Right ventricle myocardium inferior (tissue), 1 donor: ENCODE data around the gene NRG3. TPM values are rescaled to one million over a fixed set of nuclear protein-coding genes. Genes with fewer than 3 reads are reported as not detected.
"Not testable (repeated sequence)": the region's sequence is repeated elsewhere in the genome, so short reads cannot be mapped to it uniquely, and the experiment has no call there.

Source experiments
- ATAC-seq: fragments of 200-7000 bp; cut with Tn5 transposase; one replicate; pipeline ENCODE4 v1.9.1; 2020; ENCODE audit warnings: mild to moderate bottlenecking, moderate library complexity
- DNase-seq: peaks from one replicate; pipeline ENCODE4 v3.0.0; 2021; ENCODE audit errors: missing footprints
- intact Hi-C: fragments of 100-400 bp; cut with DNase I; formaldehyde crosslinking; loops from one replicate; pipeline ENCODE4 v1.11.0; 2022
- total RNA-seq: library from RNA; stranded (reverse); fragmentation: NEBNext Ultra II Directional; extraction: Animal tissue kit (Norgen Biotek cat#: 25700); gene quantifications from one replicate; pipeline ENCODE4 v1.2.1, GENCODE V29; 2021
- donor health status: DM: no; HTN: yes; CAD: no; lungs with severe emphysema.

NRG3 gene
- total RNA-seq, 1 donor from 2014 or later: not detected

DNA sequence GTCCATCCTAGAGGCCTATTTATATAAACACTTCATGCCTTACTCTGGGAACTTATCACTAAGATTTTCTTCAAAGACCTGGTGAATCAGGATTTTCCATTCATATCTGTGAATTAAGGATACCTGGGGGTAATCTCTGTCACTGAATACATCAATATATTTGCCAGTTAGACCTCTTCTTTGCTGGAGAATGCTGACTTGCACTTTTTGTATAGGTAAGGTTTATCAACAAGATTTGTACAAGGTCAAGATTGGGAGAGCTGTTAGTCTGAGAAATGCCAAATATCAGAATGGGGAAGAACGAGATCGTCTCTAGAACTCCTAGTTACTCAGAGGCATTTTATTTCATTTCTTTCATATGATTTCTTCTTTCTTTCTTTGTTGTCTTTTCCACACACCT lies 1060.0 kb downstream of the NRG3 start:
- intact Hi-C loops: no loop called here
- DNase-seq (no peak), ATAC-seq (no peak)

DNA sequence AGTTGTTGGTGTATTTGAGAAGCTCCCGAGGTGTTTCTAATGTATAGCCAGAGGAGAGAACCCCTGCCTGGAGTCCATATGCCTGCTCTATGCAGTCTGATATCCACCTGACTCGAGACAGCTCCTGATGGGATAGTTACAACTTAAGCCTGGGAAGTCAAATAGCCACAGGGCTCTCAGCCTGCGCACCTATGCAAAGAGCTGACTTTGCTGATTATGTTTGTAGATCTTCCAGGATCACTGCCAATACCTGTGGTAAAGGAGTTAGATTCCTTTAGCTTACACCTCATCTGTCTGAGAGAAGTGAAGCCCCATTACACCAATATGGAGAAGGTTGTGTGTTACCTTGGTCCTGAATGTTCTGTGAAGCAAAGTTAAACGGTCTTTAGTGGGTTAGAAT lies 1063.3 kb downstream of the NRG3 start:
- no peak for ATAC-seq
- intact Hi-C loops: no loop called here

DNA sequence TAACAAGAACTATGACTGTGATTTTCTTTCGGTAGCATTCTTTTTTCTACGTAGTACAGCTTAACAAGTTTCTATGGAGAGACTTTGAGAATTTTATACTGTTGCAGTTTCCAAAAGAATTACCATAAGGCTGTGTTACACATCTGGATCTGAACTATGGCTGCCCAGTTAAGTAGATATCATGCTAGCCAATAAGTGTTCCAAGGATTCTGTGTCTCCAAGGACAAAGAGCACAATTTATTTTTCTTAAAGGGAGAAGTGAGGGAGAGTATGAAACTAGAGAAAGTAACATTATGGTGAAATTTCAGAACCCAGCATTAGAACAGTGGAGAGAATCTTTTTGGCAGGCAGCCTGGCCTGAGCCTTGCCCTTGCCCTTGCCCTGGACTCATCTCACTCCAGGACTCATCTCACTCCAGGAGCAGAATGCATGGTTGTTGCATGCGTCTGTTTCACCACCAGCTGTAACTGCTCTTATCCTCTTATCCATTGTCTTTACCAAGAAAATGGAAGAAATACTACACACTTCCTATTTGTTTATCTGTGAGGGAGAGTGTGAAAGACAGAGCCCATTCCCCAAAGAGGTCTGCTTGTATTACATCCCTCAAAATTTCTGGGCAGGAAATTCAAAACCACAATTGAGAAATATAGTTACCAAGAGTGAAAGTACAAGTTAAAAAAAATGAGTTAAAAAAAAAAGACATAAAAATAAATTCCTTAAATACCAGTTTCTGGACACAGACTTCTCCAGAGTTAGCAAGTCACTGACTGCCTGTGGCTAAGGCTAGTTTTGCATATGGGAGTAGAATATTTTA lies 1067.5 kb downstream of the NRG3 start:
- DNase-seq (no peak), ATAC-seq (peak; percentile 71)
- intact Hi-C loops: no loop called here

More for the DNA sequence above, 1063.3 kb downstream of the NRG3 start:
- DNase-seq: no peak

DNA sequence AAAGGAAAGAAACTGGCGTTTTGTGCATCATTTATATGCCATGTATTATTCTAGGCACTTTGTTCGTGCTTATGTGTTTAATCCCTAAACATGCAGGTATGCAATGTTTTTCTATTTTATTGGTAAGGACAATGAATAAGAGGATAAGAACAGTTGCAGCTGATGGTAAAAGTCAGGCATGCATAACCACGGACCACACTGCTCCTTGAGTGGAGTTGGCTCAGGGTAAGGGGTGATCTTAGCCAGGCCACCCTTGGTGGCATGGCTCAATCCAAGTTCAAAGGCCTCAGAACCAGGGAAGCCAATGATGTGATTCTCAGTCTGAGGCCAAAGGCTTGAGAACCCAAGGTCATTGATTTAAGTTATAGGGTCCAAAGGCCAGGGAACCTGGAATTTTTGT lies 1068.1 kb downstream of the NRG3 start:
- ATAC-seq: no peak
- intact Hi-C loops: no loop called here
- no peak for DNase-seq

DNA sequence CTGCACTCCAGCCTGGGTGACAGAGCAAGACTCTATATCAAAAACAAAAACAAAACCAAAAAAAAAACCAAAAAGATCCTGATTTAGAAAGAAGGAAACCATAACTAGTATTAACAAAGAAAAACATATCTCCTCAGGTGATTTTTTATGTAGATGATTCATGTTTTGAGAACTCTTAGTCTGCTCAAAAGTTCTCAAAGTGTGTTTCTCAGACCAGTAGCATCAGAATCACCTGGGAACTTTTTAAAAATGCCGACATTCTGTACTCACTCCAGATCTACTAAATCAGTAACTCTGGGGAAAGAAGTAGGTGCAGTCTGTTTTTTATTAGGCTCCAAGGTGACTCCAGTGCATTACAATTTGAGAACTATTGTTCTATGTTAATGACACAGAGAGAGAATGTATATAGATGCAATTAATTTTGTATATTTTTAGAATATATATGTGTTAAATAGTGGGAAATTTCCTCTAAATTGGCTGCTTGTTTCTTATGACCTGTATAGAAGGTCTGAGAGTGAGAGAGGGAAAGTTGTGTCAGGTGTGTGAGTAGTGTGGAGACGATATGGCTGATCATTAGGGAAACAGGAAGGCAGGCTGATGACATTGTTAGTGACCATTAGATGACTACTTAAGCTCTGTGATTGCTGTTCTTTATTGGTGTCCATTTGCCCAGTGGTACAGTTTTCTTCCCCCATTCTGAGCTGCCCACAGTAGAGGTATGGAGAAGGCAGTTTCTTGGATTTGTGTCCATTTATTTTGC lies 1075.0 kb downstream of the NRG3 start:
- intact Hi-C loops: no loop called here
- ATAC-seq: no peak
- no peak for DNase-seq

DNA sequence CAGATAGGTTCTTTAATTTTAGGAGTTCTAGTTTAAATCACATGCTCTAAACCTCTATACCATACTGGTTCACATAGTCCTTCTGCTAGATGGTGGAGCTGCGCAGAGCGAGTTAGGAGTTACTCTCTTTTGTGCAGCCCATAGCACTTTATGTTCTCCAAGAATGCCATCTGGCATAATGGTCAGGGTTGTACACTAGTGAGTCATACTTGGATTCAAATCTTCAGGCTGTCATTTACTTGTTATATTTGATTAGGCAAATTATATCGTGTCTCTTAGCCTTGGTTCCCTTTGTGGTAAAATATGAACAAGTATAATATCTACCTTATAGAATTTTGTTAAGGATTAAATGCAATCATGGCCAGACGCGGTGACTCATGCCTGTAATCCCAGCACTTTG lies 1078.3 kb downstream of the NRG3 start:
- intact Hi-C loops: no loop called here

DNA sequence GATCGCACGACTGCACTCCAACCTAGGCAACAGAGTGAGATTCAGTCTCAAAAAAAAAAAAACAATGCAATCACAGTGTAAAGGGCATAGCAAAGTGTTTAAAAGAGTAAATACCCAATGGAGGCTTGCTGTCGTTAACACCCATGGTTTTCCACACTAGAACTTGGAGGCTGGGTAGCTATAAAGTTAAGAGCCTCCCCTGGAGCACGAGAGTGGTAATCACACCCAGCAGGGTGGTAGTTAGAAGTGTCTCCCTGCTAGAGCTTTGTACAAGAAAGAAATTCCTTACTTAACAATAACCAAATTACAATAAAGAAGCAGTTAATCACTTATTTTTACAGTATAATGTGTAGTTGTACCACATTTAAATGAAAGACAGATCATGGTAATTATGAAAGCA lies 1078.9 kb downstream of the NRG3 start:
- DNase-seq (no peak), ATAC-seq (no peak)
- intact Hi-C loops: no loop called here

More for the DNA sequence above, 1078.3 kb downstream of the NRG3 start:
- DNase-seq (no peak), ATAC-seq (no peak)

DNA sequence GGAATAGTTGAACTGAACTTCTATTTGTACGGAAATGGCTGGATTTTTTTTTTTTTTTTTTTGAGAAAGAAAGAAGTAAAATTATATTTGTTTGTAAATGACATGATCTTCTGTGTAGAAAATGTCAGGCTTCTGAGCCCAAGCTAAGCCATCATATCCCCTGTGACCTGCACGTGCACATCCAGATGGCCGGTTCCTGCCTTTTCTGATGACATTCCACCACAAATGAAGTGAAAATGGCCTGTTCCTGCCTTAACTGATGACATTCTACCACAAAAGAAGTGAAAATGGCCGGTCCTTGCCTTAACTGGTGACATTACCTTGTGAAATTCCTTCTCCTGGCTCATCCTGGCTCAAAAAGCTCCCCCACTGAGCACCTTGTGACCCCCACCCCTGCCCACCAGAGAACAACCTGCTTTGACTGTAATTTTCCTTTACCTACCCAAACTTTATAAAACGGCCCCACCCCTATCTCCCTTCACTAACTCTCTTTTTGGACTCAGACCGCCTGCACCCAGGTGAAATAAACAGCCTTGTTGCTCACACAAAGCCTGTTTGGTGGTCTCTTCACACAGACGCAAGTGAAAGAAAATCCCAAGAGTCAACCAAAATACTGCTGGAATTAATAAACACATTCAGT lies 1085.5 kb downstream of the NRG3 start:
- ATAC-seq, intact Hi-C loops, DNase-seq: not testable (repeated sequence)

DNA sequence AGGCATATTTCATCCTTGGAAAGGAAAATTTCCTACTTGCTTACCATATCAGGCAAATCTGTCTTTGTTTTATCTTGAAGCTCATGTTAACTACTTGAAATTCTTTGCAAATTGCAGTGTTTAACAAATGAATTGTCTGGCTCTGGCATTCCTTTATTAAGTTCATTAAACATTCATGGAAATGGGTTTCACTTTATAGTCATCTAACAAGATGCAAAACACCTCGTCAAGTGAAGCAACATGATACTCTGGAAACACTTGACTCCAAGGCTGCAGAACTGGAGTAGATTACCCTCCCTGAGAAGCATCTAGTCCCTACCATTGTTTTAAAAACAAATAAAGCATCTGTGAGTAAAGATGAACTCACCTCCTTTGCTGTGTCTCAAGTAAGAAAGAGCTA lies 1086.9 kb downstream of the NRG3 start:
- no peak for DNase-seq
- ATAC-seq: no peak
- intact Hi-C loops: no loop called here

DNA sequence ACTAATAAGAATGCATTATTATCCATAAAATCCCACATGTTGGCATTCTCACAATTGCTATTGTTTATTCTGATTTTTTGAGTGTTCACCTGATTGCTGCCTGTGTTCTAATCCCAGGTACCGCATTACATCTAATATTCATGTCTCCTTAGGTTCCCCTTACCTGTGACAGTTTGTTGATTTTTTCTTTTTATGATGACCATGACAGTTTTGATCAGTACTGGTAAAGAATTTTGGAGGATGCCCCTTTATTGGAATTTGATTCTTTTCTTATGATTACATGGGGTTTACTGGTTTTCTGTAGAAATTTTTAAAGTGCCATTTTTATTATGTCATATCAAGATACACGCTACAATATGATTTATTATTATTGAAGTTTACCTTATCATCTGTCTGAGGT lies 1091.1 kb downstream of the NRG3 start:
- DNase-seq (no peak), ATAC-seq (no peak)
- intact Hi-C loops: no loop called here

DNA sequence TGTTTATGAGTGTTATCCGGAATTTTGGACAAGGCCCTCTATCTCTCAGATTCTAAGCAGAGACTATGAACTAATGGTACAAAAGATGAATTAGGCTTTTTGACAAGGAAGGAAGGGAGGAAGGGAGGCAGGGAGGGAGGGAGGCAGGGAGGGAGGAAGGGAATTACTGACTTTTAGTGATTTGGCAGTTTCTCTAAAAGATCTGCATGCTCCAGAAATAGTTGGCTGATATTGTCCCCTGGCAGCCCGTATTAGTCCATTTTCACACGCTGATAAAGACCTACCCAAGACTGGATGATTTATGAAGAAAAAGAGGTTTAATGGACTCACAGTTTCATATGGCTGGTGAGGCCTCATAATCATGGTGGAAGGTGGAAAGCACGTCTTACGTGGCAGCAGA lies 1093.5 kb downstream of the NRG3 start:
- intact Hi-C loops: no loop called here
- DNase-seq (no peak), ATAC-seq (no peak)

DNA sequence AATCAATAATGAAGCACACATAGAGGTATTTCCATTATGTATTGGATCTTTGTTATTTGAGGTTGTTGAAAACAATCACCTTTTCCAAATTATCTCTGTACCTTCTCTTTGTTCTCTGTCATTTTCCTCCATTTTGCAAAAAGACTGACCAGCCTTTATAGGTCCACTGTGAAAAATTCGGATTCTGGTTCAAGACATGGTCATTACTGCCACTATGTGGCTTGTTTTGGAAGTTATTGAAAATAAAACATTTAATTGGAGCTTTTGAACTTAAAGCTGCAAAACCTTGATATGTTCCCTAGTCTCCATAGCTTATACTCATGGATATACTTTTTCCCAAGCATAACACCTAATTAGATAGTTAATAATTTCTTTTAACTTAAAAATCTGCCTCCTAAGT lies 1094.4 kb downstream of the NRG3 start:
- intact Hi-C loops: no loop called here
- ATAC-seq: no peak
- no peak for DNase-seq

DNA sequence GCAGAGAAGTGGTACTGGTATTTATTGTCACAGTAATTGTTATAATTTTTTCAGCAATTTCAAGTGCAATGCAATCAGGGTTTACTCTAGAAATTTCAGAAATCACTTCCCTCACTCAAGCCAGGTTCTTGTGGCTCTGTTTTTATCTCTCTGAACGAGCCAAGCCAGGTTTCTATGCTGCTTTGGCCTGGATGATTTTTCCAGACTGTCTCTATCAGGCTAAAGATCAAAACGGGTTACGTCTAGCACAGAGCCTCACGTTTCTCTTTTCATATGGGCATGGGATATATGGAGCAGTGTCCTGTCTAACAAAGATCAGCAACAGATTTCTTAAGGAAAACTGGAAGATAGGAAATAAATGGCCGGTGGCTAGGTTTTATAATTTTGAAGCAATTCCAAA lies 1105.3 kb downstream of the NRG3 start:
- intact Hi-C loops: no loop called here
- DNase-seq (no peak), ATAC-seq (no peak)

DNA sequence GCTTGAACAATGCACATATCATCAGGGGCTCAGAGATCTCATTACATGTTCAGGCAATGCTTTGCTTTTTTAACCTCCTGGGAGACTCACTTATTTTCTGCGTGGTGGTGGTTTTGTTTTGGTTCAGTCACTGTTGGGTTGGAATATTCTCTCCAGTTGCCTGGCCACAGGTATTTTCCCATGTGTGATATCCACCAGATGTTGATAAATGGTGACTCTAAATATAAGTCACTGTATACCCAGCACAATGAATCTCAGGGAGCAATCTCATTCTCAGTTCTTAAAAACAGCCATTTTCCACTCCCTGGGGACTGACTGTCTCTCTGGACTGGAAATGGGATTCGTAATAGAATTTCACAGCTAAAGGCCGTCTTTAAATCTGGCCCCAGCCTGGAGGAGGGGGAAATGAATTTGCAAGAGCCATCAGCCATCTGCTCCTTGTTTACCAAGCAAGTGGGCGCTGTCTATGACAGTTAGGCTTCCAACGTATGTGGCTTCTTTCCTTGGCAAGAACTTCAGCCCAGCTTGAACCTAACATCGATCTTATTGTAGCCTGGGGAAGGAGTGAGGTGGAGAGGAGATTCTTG lies 1106.2 kb downstream of the NRG3 start:
- ATAC-seq (no peak), DNase-seq (no peak)
- intact Hi-C loops: no loop called here

DNA sequence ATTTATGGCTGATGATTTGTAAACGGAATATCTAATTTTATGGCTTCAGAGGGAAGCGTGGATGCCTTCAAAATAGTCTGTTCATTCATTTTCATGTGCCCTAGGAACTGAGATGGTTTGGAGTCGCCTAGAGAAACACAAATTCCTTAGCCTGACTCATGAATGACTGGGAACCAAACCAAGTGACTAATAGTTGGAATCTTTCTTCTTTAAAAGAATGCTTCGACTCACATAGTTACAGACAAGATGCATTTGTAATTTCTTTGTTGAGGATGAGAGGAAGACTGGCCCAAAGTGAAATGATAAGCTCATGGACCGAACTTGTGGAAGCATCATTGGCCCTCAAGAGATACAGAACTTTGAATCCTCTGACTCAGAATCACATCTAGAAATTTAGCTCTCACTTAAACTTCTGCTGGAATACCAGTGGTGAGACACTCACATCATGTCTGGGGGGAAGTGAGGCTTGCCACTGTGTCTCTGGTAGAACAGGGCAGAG lies 1107.2 kb downstream of the NRG3 start:
- no peak for DNase-seq
- ATAC-seq: peak; percentile 69
- intact Hi-C loops: no loop called here

DNA sequence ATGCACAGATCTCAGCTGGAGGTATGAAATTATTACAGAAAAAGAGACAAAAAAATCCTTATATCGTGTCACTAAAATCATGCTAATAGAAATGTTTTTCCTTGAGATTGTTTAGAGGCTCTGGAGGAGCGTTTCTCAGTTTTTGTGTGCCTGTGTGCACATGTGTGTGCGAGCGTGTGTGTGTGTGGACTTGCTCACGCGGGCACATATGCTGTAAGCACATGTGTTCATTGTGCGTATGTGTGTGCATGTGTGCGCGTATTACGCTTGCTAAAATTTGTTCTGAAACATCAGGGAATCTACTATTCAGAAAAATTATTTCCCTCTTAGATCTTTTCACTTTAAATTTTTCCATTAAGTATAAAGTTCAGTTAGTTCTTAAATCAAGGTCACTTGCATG lies 1111.2 kb downstream of the NRG3 start:
- no peak for DNase-seq
- intact Hi-C loops: no loop called here
- no peak for ATAC-seq

DNA sequence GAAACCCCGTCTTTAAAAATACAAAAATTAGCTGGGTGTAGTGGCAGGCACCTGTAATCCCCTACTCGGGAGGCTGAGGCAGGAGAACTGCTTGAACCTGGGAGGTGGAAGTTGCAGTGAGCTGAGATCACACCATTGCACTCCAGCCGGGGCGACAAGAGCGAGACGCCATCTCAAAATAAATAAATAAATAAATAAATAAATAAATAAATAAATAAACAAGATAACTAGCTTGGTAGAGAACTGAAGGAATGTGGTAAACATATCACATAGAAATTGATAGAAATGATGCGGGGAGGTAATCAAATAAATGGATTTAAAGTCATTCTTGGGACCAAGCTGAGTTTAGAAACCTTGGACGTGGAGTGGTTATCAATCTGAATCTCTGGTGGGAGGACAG lies 1131.5 kb downstream of the NRG3 start:
- intact Hi-C loops: not testable (repeated sequence)

DNA sequence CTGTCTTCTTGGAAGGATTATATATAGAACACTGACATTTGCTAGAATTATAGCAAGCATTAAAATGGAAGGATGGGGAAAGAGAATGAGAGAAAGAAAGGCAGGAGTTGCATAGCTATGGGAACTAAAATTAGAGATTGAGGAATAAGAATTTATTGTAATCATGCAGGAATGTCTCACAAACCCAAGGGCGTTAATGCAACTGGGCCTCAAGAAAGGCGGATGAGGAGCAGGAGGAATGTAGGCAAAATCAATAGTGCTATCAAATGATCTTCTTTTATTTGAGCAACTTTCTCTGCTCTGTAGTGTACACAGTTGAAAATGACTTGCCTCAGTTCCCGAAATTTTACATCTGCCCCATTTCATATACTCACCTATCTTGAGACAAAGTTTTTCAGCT lies 1132.5 kb downstream of the NRG3 start:
- no peak for DNase-seq
- no peak for ATAC-seq
- intact Hi-C loops: no loop called here

More for the DNA sequence above, 1131.5 kb downstream of the NRG3 start:
- DNase-seq, ATAC-seq: not testable (repeated sequence)

DNA sequence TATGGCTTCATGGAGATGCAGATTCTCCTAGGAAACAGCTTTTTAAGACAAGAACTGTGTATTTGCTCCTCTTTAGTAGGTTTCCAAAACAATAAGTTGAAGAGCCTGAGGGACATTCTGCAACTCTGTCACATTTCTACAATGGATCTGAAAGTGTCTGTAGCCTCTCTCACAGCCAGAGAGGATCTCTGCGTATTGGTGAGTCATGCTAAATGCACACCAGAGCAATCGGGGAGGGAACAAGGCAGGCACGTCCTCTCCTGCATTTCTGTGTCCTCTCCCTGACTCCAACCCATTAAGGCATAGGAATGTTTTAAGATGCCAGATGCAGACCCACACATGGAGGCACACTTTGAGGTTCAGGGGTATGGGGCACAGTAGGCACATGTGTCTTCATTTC lies 1137.9 kb downstream of the NRG3 start:
- ATAC-seq (no peak), DNase-seq (no peak)
- intact Hi-C loops: no loop called here
